Mesodermal cell (in vitro differentiated cells): ENCODE results near the gene MARK2. TPM values are rescaled to one million over a fixed set of nuclear protein-coding genes. Genes with fewer than 3 reads are reported as not detected.
"Not testable (repeated sequence)": the region's sequence is repeated elsewhere in the genome, so short reads cannot be mapped to it uniquely, and the experiment has no call there.

Experiments used
- H3K27ac ChIP-seq: 2 replicates; pipeline ENCODE4 v1.7.0; 2013; ENCODE audit warnings: mild to moderate bottlenecking, low read depth, low read length, moderate library complexity; ENCODE audit not compliant: severe bottlenecking
- H3K36me3 ChIP-seq: 2 replicates; pipeline ENCODE4 v1.7.1; 2013; ENCODE audit warnings: mild to moderate bottlenecking, low read length, moderate library complexity; ENCODE audit not compliant: control insufficient read depth, insufficient read depth
- H3K4me1 ChIP-seq: one replicate; pipeline ENCODE4 v1.7.1; 2013; ENCODE audit warnings: mild to moderate bottlenecking, low read length; ENCODE audit not compliant: insufficient read depth, control insufficient read depth, poor library complexity, severe bottlenecking
- H3K4me3 ChIP-seq: 2 replicates; pipeline ENCODE4 v1.7.0; 2013; ENCODE audit warnings: low read length, control low read depth, mild to moderate bottlenecking; ENCODE audit not compliant: insufficient read depth, poor library complexity, severe bottlenecking; ENCODE audit errors: extremely low read depth
- H3K9me3 ChIP-seq: 2 replicates; pipeline ENCODE4 v1.7.1; 2013; ENCODE audit warnings: mild to moderate bottlenecking, low read length, moderate library complexity; ENCODE audit not compliant: control insufficient read depth
- WGBS, 2 experiments: methylation state at CpG; one replicate each; pipeline ENCODE4 v1.1.5; 2013; ENCODE audit warnings: missing lambda C conversion rate in 2 of 2; ENCODE audit not compliant: insufficient coverage in 2 of 2; 5-methylcytosine and 5-hydroxymethylcytosine counted together
- polyA plus RNA-seq, 2 experiments: library from polyadenylated mRNA; stranded (reverse); fragments of 50-300 nt; gene quantifications; one replicate each; pipeline ENCODE4 v1.2.3, GENCODE V29; 2013

MARK2 gene
- 22.3 TPM for polyA plus RNA-seq (2013, experiment 1 of 2)
- polyA plus RNA-seq (2013, experiment 2 of 2), result 19.3 TPM

DNA sequence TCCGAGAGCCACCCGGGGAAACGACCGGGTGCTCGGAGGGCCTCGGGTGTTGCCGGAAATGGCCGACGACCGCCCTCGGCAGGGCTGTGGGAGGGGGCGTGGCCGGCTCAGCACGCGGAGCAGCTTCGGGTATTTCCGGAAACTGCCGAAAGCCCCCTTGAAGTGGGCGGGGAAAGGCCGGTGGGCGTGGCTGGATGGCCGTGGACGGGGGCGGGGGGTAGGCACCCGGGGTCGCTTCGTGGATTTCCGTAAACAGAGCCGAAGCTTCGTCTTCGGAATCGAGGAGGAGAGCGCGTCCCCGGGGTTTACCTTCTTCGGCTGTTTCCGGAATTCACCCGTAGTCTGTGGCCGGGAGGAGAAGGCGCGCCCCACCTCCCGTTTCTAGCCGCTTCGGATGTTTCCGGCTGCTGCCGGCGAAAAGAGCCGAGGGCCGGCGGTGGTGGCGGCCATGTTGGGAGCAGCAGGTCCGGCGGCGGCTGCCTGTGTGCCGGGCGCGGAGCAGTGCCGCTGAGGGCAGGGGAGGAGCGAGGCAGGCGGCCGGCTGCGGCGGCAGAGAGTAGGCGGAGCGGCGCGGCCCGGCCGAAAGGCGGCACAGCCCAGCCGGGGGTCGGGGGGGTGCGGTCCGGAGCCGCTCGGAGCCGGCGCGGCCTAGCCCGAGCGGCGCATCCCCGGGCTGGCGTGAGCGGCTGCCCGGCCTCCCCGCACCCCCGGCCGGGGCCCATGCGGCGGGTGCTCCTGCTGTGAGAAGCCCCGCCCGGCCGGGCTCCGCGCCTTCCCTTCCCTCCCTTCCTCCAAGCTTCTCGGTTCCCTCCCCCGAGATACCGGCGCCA, at the start of gene MARK2:
MARK2 (plus strand) TSS at position 433 of the 830 bp plus-strand sequence; CDS start at position 830, 397 bp downstream.
- H3K9me3 ChIP-seq, result no peaks in the 10 kb centered on the region

GRCh38 chr11:63791495-63792167, 47.3 kb upstream of the MARK2 start:
- Histone ChIP-seq H3K4me3 (no peak overlapping the region), H3K36me3 (no peaks in the 10 kb centered on the region), H3K9me3 (peaks cover 12% of the 10 kb centered on the region), H3K27ac (no peak overlapping the region), H3K4me1 (no peaks in the 10 kb centered on the region)
- 67 to 100% methylated on average over 1 to 2 of the region's 6 CpGs for WGBS, 2 experiments

More for the DNA sequence above, at the start of gene MARK2:
- Histone ChIP-seq H3K4me1 (peaks cover 21% of the 10 kb centered on the region), H3K36me3 (peaks cover 21% of the 10 kb centered on the region), H3K27ac (peak within 1 kb of the TSS; percentile 36), H3K4me3 (peak within 1 kb of the TSS; percentile 96)
- WGBS, 2 experiments, result 0% methylated on average over 64 to 82 of the region's 100 CpGs

GRCh38 chr11:63793161-63793560, 45.7 kb upstream of the MARK2 start:
- no peak overlapping the region for H3K4me3 ChIP-seq
- H3K4me1 ChIP-seq, result no peaks in the 10 kb centered on the region
- peaks cover 12% of the 10 kb centered on the region for H3K9me3 ChIP-seq
- H3K27ac ChIP-seq, result no peak overlapping the region
- no peaks in the 10 kb centered on the region for H3K36me3 ChIP-seq

DNA sequence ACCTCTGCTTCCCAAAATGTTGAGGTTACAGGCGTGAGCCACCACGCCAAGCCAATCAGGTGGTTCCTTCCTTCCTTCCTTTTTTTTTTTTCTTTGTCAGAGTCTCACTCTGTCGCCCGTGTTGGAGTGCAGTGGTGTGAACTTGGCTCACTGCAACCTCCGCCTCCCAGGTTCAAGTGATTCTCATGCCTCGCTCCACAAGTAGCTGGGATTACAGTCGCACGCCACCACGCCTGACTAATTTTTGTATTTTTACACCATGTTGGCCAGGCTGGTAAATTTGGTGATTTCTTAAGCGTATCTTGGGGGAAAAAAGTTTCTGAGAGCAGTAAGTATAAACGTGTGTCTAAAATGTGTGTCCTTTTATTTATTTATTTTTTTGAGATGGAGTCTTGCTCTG, 43.8 kb upstream of the MARK2 start:
- WGBS, 2 experiments, result 95% methylated on average over 7 to 10 of the region's 11 CpGs

DNA sequence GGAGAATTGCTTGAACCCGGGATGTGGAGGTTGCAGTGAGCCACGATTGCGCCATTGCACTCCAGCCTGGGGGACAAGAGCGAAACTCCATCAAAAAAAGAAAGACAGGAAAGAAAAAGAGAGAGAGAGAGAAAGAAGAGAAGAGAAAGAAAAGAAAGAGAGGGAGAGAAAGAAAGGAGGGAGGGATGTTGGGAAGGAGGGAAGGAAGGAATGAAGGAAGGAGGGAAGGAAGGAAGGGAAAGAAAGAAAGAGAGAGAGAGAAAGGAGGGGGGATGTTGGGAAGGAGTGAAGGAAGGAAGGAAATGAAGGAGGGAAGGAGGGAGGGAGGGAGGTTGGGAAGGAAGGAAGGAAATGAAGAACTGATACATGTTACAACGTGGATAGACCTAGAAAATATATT, 38.0 kb upstream of the MARK2 start:
- no peaks in the 10 kb centered on the region for H3K9me3 ChIP-seq
- no peaks in the 10 kb centered on the region for H3K36me3 ChIP-seq
- no peak overlapping the region for H3K4me3 ChIP-seq
- no peak overlapping the region for H3K27ac ChIP-seq
- peaks cover 10% of the 10 kb centered on the region for H3K4me1 ChIP-seq
- 57 to 74% methylated on average over 1 to 4 of the region's 5 CpGs for WGBS, 2 experiments

More for the DNA sequence above, 43.8 kb upstream of the MARK2 start:
- no peaks in the 10 kb centered on the region for H3K4me1 ChIP-seq
- no peaks in the 10 kb centered on the region for H3K36me3 ChIP-seq
- no peak overlapping the region for H3K27ac ChIP-seq
- H3K9me3 ChIP-seq, result peaks cover 12% of the 10 kb centered on the region
- no peak overlapping the region for H3K4me3 ChIP-seq

GRCh38 chr11:63802637-63803414, 36.1 kb upstream of the MARK2 start:
- H3K4me3 ChIP-seq, result no peak overlapping the region
- no peaks in the 10 kb centered on the region for H3K9me3 ChIP-seq
- peaks cover 10% of the 10 kb centered on the region for H3K4me1 ChIP-seq
- H3K27ac ChIP-seq, result peak overlapping the region; percentile 65
- H3K36me3 ChIP-seq, result no peaks in the 10 kb centered on the region
- WGBS, 2 experiments, result 78 to 85% methylated on average over 7 to 9 of the region's 10 CpGs

DNA sequence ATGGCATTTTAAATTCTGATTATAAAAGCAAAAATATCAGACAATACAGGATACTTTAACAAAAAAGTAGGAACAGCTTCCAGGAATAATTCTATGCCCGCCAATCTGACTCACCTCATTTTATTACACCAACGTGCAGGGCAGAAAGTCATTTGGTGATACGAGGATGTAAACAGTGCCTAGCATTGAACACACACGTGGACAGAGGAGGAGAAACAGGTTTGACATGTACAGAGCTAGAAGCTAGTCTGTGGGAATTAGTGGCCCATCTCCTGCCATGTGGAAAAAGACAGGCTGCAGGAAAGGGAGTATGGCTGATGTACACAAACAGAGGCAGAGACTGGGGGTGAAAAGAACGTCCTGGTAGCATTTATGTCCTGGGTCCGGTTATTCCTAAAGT, 34.7 kb upstream of the MARK2 start:
- WGBS, 2 experiments, result 85 to 96% methylated on average over 5 to 6 of the region's 6 CpGs
- no peaks in the 10 kb centered on the region for H3K36me3 ChIP-seq
- H3K4me1 ChIP-seq, result peaks cover 10% of the 10 kb centered on the region
- H3K9me3 ChIP-seq, result no peaks in the 10 kb centered on the region
- H3K4me3 ChIP-seq, result no peak overlapping the region
- H3K27ac ChIP-seq, result no peak overlapping the region

- H3K4me1 ChIP-seq, result peaks cover 10% of the 10 kb centered on the region
- H3K4me3 ChIP-seq, result no peak overlapping the region
- 85 to 98% methylated on average over 5 to 6 of the region's 9 CpGs for WGBS, 2 experiments
- H3K36me3 ChIP-seq, result no peaks in the 10 kb centered on the region
- peak overlapping the region; percentile 49 for H3K27ac ChIP-seq
- H3K9me3 ChIP-seq, result no peaks in the 10 kb centered on the region
Observed at GRCh38 chr11:63805844-63806415, 33.0 kb upstream of the MARK2 start.

GRCh38 chr11:63810383-63810782, 28.5 kb upstream of the MARK2 start:
- not testable (repeated sequence) for H3K4me3 ChIP-seq, H3K9me3 ChIP-seq, H3K4me1 ChIP-seq, H3K27ac ChIP-seq, H3K36me3 ChIP-seq
- 91 to 97% methylated on average over 5 to 7 of the region's 11 CpGs for WGBS, 2 experiments

GRCh38 chr11:63811522-63811921, 27.4 kb upstream of the MARK2 start:
- H3K27ac ChIP-seq, result no peak overlapping the region
- H3K9me3 ChIP-seq, result no peaks in the 10 kb centered on the region
- peaks cover 18% of the 10 kb centered on the region for H3K36me3 ChIP-seq
- 72 to 78% methylated on average over 3 of the region's 3 CpGs for WGBS, 2 experiments
- H3K4me1 ChIP-seq, result peaks cover 13% of the 10 kb centered on the region
- H3K4me3 ChIP-seq, result no peak overlapping the region
